ENCODE results near the gene KDM4E.
A peak's percentile ranks its signal among the peaks of the same experiment; 100 is the strongest.

KDM4E gene

DNA sequence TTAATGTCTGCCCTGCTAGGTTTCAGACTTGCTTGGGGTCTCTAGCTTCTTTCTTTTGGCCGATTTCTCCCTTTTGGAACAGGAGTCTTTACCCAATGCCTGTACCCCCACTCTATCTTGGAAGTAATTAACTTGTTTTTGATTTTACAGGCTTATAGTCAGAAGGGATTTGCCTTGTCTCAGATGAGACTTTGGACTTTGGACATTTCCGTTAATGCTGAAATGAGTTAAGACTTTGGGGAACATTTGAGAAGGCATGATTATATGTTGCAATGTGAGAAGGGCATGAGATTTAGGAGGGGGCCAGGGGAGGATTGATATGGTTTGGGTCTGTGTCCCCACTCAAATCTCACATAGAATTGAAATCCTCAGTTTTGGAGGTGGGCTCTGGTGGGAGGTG, 29.3 kb downstream of the KDM4E start:
- no peak for DNase-seq

DNA sequence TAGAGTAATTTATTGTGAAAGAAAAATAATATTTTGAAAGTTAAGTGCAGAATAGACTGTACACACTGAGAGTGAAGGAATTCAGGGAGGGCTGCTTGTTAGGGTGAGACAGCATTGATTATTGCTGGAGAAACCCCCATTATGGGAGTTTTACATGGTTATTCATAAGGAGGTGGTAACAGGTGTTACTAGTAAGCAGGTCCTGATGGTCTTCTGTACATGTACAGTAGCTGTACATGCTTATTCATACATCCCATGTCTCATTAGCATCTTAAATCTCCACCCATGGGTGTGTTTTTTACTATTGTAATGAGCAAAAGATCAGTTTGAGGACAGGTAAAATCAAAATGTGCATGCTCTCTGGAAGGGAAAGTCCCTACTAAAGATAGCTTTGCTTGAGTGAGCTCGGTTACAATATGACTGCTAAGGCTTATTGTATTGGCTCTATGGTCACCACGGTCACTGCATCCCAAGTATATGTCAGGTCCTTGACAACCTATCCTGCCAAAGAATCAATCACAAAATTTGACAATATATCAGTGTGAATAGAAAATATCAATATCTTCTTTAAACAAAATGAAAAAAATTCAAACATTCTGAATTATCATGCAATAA, 30.3 kb downstream of the KDM4E start:
- no peak for DNase-seq

DNA sequence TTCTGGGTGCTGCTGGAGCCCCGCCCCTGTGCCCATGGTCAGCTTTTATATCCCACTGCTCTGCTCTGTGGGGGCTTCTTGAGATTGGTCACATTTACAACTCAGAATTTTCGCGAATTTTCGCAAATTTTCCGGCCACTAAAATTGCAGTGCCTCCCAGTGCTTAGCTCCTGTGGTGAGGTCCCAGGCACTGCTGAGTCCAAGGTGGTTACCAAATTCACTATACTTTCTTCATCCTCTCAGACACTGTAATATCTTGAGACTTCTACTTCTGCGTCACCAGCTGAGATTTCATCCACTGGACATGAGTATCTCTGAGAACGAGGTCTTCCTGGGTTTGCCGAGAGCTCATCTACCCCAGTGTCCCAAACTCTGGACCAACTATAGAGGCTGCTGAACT, 32.9 kb downstream of the KDM4E start:
- no peak for DNase-seq

DNA sequence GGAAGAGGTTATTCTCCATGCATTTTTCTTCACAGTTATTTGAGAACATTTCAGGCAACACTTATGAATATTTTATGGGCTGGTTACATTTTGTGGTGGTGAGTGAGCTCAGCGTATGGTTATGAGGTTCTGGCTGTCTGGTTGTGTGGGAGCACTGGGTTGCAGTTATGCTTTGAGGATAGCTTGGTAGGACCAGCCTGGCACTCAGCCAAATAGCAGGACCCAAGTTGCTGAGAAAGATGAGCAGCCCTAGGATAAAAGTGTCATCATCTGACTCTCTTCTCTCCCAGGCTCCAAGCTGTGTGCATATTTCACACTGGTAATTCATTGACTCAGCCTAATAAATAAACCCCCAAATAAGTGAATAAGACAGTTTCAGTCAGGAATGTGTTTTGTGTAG, 33.6 kb downstream of the KDM4E start:
- no peak for DNase-seq

DNA sequence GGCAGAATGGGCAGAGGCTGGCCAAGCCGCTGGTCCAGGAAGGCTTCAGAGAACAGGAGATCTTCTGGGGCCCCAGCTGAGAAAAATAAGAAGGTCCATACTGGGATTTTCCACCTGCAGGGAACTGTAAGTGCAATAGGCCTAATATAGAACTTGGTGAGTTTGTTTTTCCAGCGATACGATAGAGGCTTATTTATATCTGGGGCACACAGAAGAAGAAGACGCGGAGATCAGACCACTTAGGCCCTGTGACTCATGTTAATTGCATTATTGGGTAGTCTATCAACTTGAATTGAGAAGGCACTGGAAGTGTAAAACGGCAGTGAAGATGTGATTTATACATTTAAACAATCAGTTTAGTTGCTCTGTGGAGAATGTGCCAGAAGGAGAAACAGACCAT, 34.0 kb downstream of the KDM4E start:
- no peak for DNase-seq

- no peak for DNase-seq
Observed at GRCh38 chr11:95065336-95065735, 40.3 kb downstream of the KDM4E start.

GRCh38 chr11:95066716-95067038, 41.6 kb downstream of the KDM4E start, which contains the start of gene SRSF8:
Gene SRSF8 (plus strand): TSS chr11:95066919. CDS start chr11:95067227, 308 bp downstream.
- no peak for DNase-seq

GRCh38 chr11:95067039-95067840, 42.2 kb downstream of the KDM4E start:
- peak; percentile 88 for DNase-seq

GRCh38 chr11:95067841-95068219, 42.8 kb downstream of the KDM4E start:
- no peak for DNase-seq

DNA sequence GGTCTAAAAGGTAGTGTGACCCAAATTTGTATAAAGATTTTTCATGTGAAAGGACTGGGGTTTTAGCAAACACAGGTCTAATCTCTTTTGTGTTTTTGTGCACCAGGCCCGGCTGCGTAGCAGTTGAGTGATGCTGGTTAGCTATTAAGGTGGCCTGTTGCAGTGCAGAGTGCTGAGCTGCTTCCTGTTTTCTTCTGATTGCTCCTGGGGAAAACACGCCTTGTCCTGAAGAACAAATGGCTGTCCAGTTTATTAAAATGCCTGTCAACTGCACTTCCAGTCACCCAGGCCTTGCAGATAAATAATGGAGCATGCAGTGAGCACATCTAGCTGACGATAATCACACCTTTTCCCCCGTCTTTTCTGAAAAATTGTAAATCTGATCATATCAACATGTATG, 43.5 kb downstream of the KDM4E start:
- DNase-seq, result peak; percentile 78

DNA sequence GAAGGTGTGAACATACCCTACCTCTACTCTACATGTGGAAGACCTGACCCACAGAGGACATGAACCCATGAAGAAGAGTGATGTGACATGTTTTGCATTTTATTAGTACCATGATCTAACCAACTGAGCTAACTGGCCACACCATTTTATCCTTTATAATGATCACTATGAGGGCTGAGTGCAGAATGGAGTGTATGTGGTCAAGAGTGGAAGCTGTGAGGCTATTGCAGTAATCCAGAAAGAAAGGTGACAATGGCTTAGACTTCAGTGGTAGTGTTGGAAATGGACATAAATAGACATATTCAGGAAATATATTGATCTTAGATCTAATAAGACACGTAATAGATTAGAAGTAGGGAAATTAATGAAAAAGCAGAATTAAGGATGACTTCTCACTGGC, 45.4 kb downstream of the KDM4E start:
- DNase-seq, result no peak

DNA sequence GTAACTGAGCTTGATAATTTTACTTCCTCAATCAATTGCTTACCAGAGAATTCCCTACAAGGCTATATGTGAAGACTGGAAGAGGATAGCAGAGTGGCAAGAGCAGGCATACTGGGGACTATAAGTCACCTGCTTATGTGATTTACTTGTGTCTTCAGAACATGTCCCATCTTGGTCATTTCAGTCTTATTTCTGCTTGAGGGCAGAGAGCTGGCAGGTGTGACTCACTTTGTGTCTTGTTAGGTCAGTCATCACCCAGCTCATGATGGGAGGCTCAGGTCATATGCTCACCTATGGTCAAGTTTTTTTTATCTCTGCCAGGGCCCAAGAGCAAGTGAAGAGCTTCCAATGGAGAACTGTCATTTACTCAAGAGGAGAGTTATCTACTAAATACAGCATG, 47.9 kb downstream of the KDM4E start:
- DNase-seq, result no peak

- no peak for DNase-seq
Observed at GRCh38 chr11:95074792-95075563, 49.9 kb downstream of the KDM4E start.

DNA sequence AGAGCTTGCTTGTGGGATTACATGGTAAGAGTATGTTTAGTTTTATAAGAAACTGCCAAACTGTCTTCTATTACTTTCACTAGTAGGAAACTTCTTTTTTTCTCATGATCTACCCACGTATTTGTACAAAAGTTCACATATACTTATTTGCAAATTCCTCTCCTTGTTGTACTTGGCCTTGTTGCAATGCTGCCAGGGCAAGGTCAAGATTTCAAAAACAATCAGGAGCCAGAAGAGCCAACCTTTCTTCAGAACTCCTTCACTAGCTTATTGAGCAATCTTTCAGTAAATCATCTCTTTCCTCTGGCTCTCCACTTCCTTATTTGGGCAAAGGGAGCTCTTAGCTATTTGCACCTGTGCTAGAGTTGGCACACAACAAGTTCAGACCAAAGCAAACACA, 51.4 kb downstream of the KDM4E start:
- no peak for DNase-seq

DNA sequence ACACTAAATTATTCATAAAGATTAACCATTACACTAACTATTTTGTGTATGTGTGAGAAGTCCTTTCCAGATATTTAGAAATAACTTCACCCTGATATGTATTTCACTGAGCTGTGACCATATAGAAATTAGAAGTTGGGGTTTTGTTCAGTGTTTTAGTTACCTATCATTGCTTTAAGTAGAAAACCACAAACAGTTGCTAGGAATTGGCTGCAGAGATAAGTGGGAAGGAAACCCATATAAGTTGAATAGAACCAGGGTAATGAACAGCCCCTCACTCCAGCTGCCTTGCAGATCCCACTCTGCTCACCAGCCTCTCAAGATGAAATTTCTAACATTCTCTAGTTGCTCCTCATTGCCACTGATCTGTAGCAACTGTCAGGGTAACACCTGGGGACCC, 51.9 kb downstream of the KDM4E start:
- no peak for DNase-seq

All from left hindlimb (tissue), 1 donor.